Measurements from ENCODE around the gene CTSL.

GRCh38 chr9:87710443-87710842 is 15.5 kb upstream of the CTSL start:
- no peak for TF ChIP-seq POLR2A (IDR thresholded peaks at IDR 0.05)
- TF ChIP-seq CTCF (IDR thresholded peaks at IDR 0.05), result no peak

Measured in heart left ventricle (tissue), 13 donors.